ENCODE measurements around the gene KDM6B.
A peak's percentile ranks its signal among the peaks of the same experiment; 100 is the strongest.

Gene KDM6B

GRCh38 chr17:7822126-7822525, 11.9 kb upstream of the KDM6B start:
- no peak for DNase-seq

GRCh38 chr17:7823581-7824001, 10.4 kb upstream of the KDM6B start:
- no peak for DNase-seq

- no peak for DNase-seq
Measured at GRCh38 chr17:7824021-7824924, 9.7 kb upstream of the KDM6B start.

- no peak for DNase-seq
Measured at GRCh38 chr17:7825206-7825990, 8.6 kb upstream of the KDM6B start.

GRCh38 chr17:7830616-7831015, 3.4 kb upstream of the KDM6B start:
- no peak for DNase-seq

- no peak for DNase-seq
Measured at GRCh38 chr17:7831233-7831632, 2.8 kb upstream of the KDM6B start.

GRCh38 chr17:7832431-7832830, 1.6 kb upstream of the KDM6B start:
- no peak for DNase-seq

GRCh38 chr17:7833011-7833794, 814 bp upstream of the KDM6B start:
- no peak for DNase-seq

- DNase-seq = no peak
Measured at GRCh38 chr17:7834542-7834956, 532 bp downstream of the KDM6B start.

- DNase-seq = peak; percentile 99
Measured at GRCh38 chr17:7834957-7835813, 1.2 kb downstream of the KDM6B start.

- no peak for DNase-seq
Measured at GRCh38 chr17:7835814-7836595, 2.0 kb downstream of the KDM6B start.

- DNase-seq = peak; percentile 99
Measured at GRCh38 chr17:7836596-7837407, 2.8 kb downstream of the KDM6B start.

GRCh38 chr17:7837408-7838088, 3.5 kb downstream of the KDM6B start:
- no peak for DNase-seq

- peak; percentile 58 for DNase-seq
Measured at GRCh38 chr17:7838090-7839075, 4.4 kb downstream of the KDM6B start.

GRCh38 chr17:7839190-7839875, 5.3 kb downstream of the KDM6B start:
- DNase-seq = no peak

GRCh38 chr17:7839876-7840261, 5.9 kb downstream of the KDM6B start:
- peak; percentile 39 for DNase-seq

GRCh38 chr17:7840441-7840840, 6.4 kb downstream of the KDM6B start:
- DNase-seq = no peak

- DNase-seq = no peak
Measured at GRCh38 chr17:7840875-7841274, 6.9 kb downstream of the KDM6B start.
